Neural cell (in vitro differentiated cells): ENCODE measurements around the gene P2RX2. TPM values are rescaled to one million over a fixed set of nuclear protein-coding genes. Genes with fewer than 3 reads are reported as not detected.

Source experiments
- H2AFZ ChIP-seq: fragments of 200-600, 300-800 bp; sonication (generic), shearing (Covaris generic); 2 replicates; pipeline ENCODE4 v1.6.0; 2014; ENCODE audit warnings: low read depth, mild to moderate bottlenecking, antibody characterized with exemption, low read length, moderate library complexity
- H3F3A ChIP-seq: fragments of 200-600 bp; shearing (Covaris generic); 2 replicates; pipeline ENCODE4 v1.6.1; 2016; ENCODE audit warnings: mild to moderate bottlenecking, moderate library complexity, mixed read lengths, antibody characterized with exemption, low read length; ENCODE audit not compliant: insufficient read depth, poor library complexity, severe bottlenecking
- H3K27ac ChIP-seq: fragments of 200-600, 300-800 bp; sonication (generic), shearing (Covaris generic); 2 replicates; pipeline ENCODE4 v1.5.1; 2014; ENCODE audit warnings: mild to moderate bottlenecking, low read length, moderate library complexity
- H3K27me3 ChIP-seq: fragments of 300-800, 200-600 bp; sonication (generic), shearing (Covaris generic); 2 replicates; pipeline ENCODE4 v1.6.0; 2014; ENCODE audit warnings: mild to moderate bottlenecking, low read depth, low read length, moderate library complexity; ENCODE audit not compliant: insufficient read depth
- H3K36me3 ChIP-seq: fragments of 300-800, 200-600 bp; sonication (generic), shearing (Covaris generic); 2 replicates; pipeline ENCODE4 v1.5.1; 2014; ENCODE audit warnings: mild to moderate bottlenecking, antibody characterized with exemption, low read length, moderate library complexity; ENCODE audit not compliant: insufficient read depth
- H3K4me2 ChIP-seq: fragments of 300-800, 200-600 bp; sonication (generic), shearing (Covaris generic); 2 replicates; pipeline ENCODE4 v1.6.0; 2014; ENCODE audit warnings: mild to moderate bottlenecking, low read length
- H3K4me3 ChIP-seq: fragments of 300-800, 200-600 bp; sonication (generic), shearing (Covaris generic); 2 replicates; pipeline ENCODE4 v1.5.1; 2014; ENCODE audit warnings: mild to moderate bottlenecking, low read length, moderate library complexity
- H3K79me2 ChIP-seq: fragments of 200-600 bp; shearing (Covaris generic); replicated peaks from 2 replicates; pipeline ENCODE4 v1.6.0; 2014; ENCODE audit warnings: mild to moderate bottlenecking, low read length, moderate library complexity; ENCODE audit not compliant: insufficient read depth
- H3K9ac ChIP-seq: fragments of 300-800, 200-600 bp; sonication (generic), shearing (Covaris generic); 2 replicates; pipeline ENCODE4 v1.6.1; 2016; ENCODE audit warnings: mild to moderate bottlenecking, low read length, mixed read lengths
- H3K9me2 ChIP-seq: fragments of 200-600 bp; shearing (Covaris generic); 2 replicates; pipeline ENCODE4 v1.6.1; 2016; ENCODE audit warnings: mild to moderate bottlenecking, low read length, mixed read lengths; ENCODE audit not compliant: insufficient read depth
- H3K9me3 ChIP-seq: fragments of 200-600, 300-800 bp; sonication (generic), shearing (Covaris generic); 2 replicates; pipeline ENCODE4 v1.6.1; 2016; ENCODE audit warnings: mild to moderate bottlenecking, mixed run types, low read length, moderate library complexity, mixed read lengths
- H4K20me1 ChIP-seq: fragments of 200-600 bp; shearing (Covaris generic); 2 replicates; pipeline ENCODE4 v1.6.1; 2016; ENCODE audit warnings: mild to moderate bottlenecking, mixed run types; ENCODE audit not compliant: insufficient read depth
- CTCF ChIP-seq: fragments of 450-650 bp; IDR thresholded peaks from 2 replicates; pipeline ENCODE4 v1.5.1; 2014; ENCODE audit warnings: antibody characterized with exemption, mild to moderate bottlenecking, moderate library complexity; ENCODE audit not compliant: poor library complexity, severe bottlenecking
- EP300 ChIP-seq: fragments of 450-650 bp; conservative IDR thresholded peaks from 2 replicates; pipeline ENCODE4 v1.6.1; 2014; ENCODE audit warnings: antibody characterized with exemption, mild to moderate bottlenecking, moderate library complexity; ENCODE audit not compliant: poor library complexity, severe bottlenecking
- EZH2 ChIP-seq: fragments of 200-600, 300-800 bp; shearing (Covaris generic), sonication (generic); IDR thresholded peaks from 2 replicates; pipeline ENCODE4 v1.6.1; 2014; ENCODE audit warnings: antibody characterized with exemption, low read length, borderline replicate concordance, mild to moderate bottlenecking; ENCODE audit not compliant: insufficient read depth, poor library complexity, severe bottlenecking
- MXI1 ChIP-seq: fragments of 450-650 bp; conservative IDR thresholded peaks from 2 replicates; pipeline ENCODE4 v1.6.1; 2014; ENCODE audit warnings: antibody characterized with exemption, mild to moderate bottlenecking; ENCODE audit not compliant: poor library complexity, severe bottlenecking
- POLR2AphosphoS5 ChIP-seq: IDR thresholded peaks from 2 replicates; pipeline ENCODE4 v1.6.1; 2012
- RAD21 ChIP-seq: fragments of 450-650 bp; conservative IDR thresholded peaks from 2 replicates; pipeline ENCODE4 v1.6.1; 2014; ENCODE audit warnings: antibody characterized with exemption, mild to moderate bottlenecking, moderate library complexity
- REST ChIP-seq: IDR thresholded peaks from 2 replicates; pipeline ENCODE4 v1.6.1; 2012; ENCODE audit warnings: borderline replicate concordance
- SMC3 ChIP-seq: fragments of 450-650 bp; conservative IDR thresholded peaks from 2 replicates; pipeline ENCODE4 v1.6.1; 2014; ENCODE audit warnings: antibody characterized with exemption, mild to moderate bottlenecking, moderate library complexity; ENCODE audit not compliant: poor library complexity
- TAF1 ChIP-seq: IDR thresholded peaks from 2 replicates; pipeline ENCODE4 v1.6.1; 2012; ENCODE audit warnings: low read depth
- polyA plus RNA-seq: library from polyadenylated mRNA; depleted of rRNA; stranded (reverse); fragments of >200 nt; gene quantifications from 2 replicates; pipeline ENCODE4 v1.2.3, GENCODE V29; 2014

Gene P2RX2
- polyA plus RNA-seq, 1 donor from 2014 or later: not detected

- Histone ChIP-seq H3K4me2 (no peak overlapping the region), H3K9ac (no peak overlapping the region), H3K4me3 (no peak overlapping the region), H2AFZ (no peak overlapping the region), H3K27me3 (no peaks in the 10 kb centered on the region), H3K27ac (no peak overlapping the region), H3F3A (no peaks in the 10 kb centered on the region), H3K9me3 (no peaks in the 10 kb centered on the region), H4K20me1 (no peaks in the 10 kb centered on the region), H3K9me2 (no peaks in the 10 kb centered on the region), H3K79me2 (no peaks in the 10 kb centered on the region), H3K36me3 (no peaks in the 10 kb centered on the region)
- no peak for TF ChIP-seq REST
- no peak for TF ChIP-seq POLR2AphosphoS5
- no peak for TF ChIP-seq SMC3
- no peak for TF ChIP-seq MXI1
- TF ChIP-seq RAD21: no peak
Measured at GRCh38 chr12:132629330-132629729, 10.8 kb downstream of the P2RX2 start.

- no peak for TF ChIP-seq CTCF
Measured at GRCh38 chr12:132630672-132631071, 12.1 kb downstream of the P2RX2 start.

DNA sequence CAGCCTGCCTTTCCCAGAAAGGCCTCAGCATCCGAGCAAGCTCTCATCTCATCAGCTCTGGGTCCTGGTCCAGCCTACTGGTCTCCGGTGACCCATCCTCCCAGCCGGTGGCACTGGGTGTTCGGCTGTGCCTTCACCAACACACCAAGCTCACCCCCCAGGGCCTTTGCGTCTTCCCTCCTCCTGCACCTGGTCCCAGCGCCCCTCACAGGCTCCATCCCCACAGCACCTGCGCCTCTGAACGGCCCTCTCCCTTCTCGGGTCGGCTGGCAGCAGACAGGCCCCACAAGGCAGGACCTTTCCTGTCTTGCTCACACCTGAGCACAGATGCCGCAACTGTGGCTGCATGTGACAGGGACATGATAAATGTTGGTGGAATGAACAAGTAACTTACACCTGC, 13.1 kb downstream of the P2RX2 start:
- Histone ChIP-seq H3K9me3 (no peaks in the 10 kb centered on the region), H3K36me3 (no peaks in the 10 kb centered on the region)
- TF ChIP-seq SMC3: no peak
- TF ChIP-seq MXI1: no peak
- TF ChIP-seq POLR2AphosphoS5: no peak
- no peak for TF ChIP-seq TAF1
- TF ChIP-seq CTCF: no peak
- no peak for TF ChIP-seq RAD21
- TF ChIP-seq REST: no peak
- TF ChIP-seq EP300: no peak
- TF ChIP-seq EZH2: no peak

More at GRCh38 chr12:132630672-132631071, 12.1 kb downstream of the P2RX2 start:
- no peaks in the 10 kb centered on the region for H4K20me1 ChIP-seq
- H3K27me3 ChIP-seq: no peaks in the 10 kb centered on the region
- no peak overlapping the region for H3K9ac ChIP-seq
- H3K9me2 ChIP-seq: no peaks in the 10 kb centered on the region
- no peak overlapping the region for H3K4me2 ChIP-seq
- no peaks in the 10 kb centered on the region for H3F3A ChIP-seq
- H3K4me3 ChIP-seq: no peak overlapping the region
- H3K9me3 ChIP-seq: no peaks in the 10 kb centered on the region
- H3K36me3 ChIP-seq: no peaks in the 10 kb centered on the region
- no peak overlapping the region for H2AFZ ChIP-seq
- no peak overlapping the region for H3K27ac ChIP-seq
- H3K79me2 ChIP-seq: no peaks in the 10 kb centered on the region

More for the DNA sequence above, 13.1 kb downstream of the P2RX2 start:
- no peaks in the 10 kb centered on the region for H3K9me2 ChIP-seq
- no peak overlapping the region for H3K9ac ChIP-seq
- no peaks in the 10 kb centered on the region for H4K20me1 ChIP-seq
- H3K4me3 ChIP-seq: no peak overlapping the region
- H3K4me2 ChIP-seq: no peak overlapping the region
- H3K27ac ChIP-seq: no peak overlapping the region
- no peak overlapping the region for H2AFZ ChIP-seq
- H3K79me2 ChIP-seq: no peaks in the 10 kb centered on the region
- H3K27me3 ChIP-seq: no peaks in the 10 kb centered on the region
- H3F3A ChIP-seq: no peaks in the 10 kb centered on the region
